ENCODE data around the gene HKDC1.

Gene HKDC1

GRCh38 chr10:69223028-69223342 lies 2.9 kb downstream of the HKDC1 start:
- in situ Hi-C loops (cut with MboI; ENCODE audit: low pct_unique_long_range_greater_than_20kb, low sequenced_read_pairs, unreplicated experiment): loop anchor here (25.0 kb wide), 1 partner anchor 211 kb away; no protein-coding TSS in a partner anchor
- no peak for DNase-seq (ENCODE audit: low spot score)
- no peak for TF ChIP-seq CTCF (IDR thresholded peaks at IDR 0.05; ENCODE audit: extremely low read depth, insufficient read depth, missing control alignments)

- in situ Hi-C loops (cut with MboI; ENCODE audit: low pct_unique_long_range_greater_than_20kb, low sequenced_read_pairs, unreplicated experiment): loop anchor here (25.0 kb wide), 1 partner anchor 213 kb away; no protein-coding TSS in a partner anchor
- TF ChIP-seq CTCF (IDR thresholded peaks at IDR 0.05; ENCODE audit: extremely low read depth, insufficient read depth, missing control alignments): no peak
- no peak for DNase-seq (ENCODE audit: low spot score)
These were observed 4.9 kb downstream of the HKDC1 start for GRCh38 chr10:69224862-69225657.

- TF ChIP-seq CTCF (IDR thresholded peaks at IDR 0.05; ENCODE audit: extremely low read depth, insufficient read depth, missing control alignments): no peak
- in situ Hi-C loops (cut with MboI; ENCODE audit: low pct_unique_long_range_greater_than_20kb, low sequenced_read_pairs, unreplicated experiment): no loop called here
- no peak for DNase-seq (ENCODE audit: low spot score)
These were observed 5.5 kb downstream of the HKDC1 start for GRCh38 chr10:69225681-69226080.

GRCh38 chr10:69226919-69227450 lies 6.9 kb downstream of the HKDC1 start:
- DNase-seq (ENCODE audit: low spot score): no peak
- no peak for TF ChIP-seq CTCF (IDR thresholded peaks at IDR 0.05; ENCODE audit: extremely low read depth, insufficient read depth, missing control alignments)
- in situ Hi-C loops (cut with MboI; ENCODE audit: low pct_unique_long_range_greater_than_20kb, low sequenced_read_pairs, unreplicated experiment): no loop called here

- no peak for TF ChIP-seq CTCF (IDR thresholded peaks at IDR 0.05; ENCODE audit: extremely low read depth, insufficient read depth, missing control alignments)
- in situ Hi-C loops (cut with MboI; ENCODE audit: low pct_unique_long_range_greater_than_20kb, low sequenced_read_pairs, unreplicated experiment): no loop called here
- DNase-seq (ENCODE audit: low spot score): no peak
These were observed 8.0 kb downstream of the HKDC1 start for GRCh38 chr10:69228151-69228550.

GRCh38 chr10:69229616-69229916 lies 9.4 kb downstream of the HKDC1 start:
- in situ Hi-C loops (cut with MboI; ENCODE audit: low pct_unique_long_range_greater_than_20kb, low sequenced_read_pairs, unreplicated experiment): no loop called here

More at GRCh38 chr10:69229616-69229916, 9.4 kb downstream of the HKDC1 start:
- no peak for DNase-seq (ENCODE audit: low spot score)
- no peak for TF ChIP-seq CTCF (IDR thresholded peaks at IDR 0.05; ENCODE audit: extremely low read depth, insufficient read depth, missing control alignments)

Measured in GM13977 (cell line).